Activated CD8-positive, alpha-beta memory T cell treated with anti-CD3 and anti-CD28 coated beads, Interleukin-2, amount 10 ng/mL, durations not matched to agents 7 days and 5 days (primary cell): ENCODE results near the gene TRMU. TPM values are rescaled to one million over a fixed set of nuclear protein-coding genes. Genes with fewer than 3 reads are reported as not detected.

ENCODE experiments used
- ATAC-seq: fragments of 150-1000 bp; cut with Tn5 transposase; one replicate; pipeline ENCODE4 v1.10.0; 2021; ENCODE audit warnings: moderate library complexity
- CTCF ChIA-PET: fragments of 350-600 bp; sonication (Branson Sonifier 250); formaldehyde crosslinking; loops from one replicate; lab custom pipeline; 2021; ENCODE audit warnings: antibody characterized with exemption; lab: Charles Lee
- DNase-seq: peaks from one replicate; pipeline ENCODE4 v3.0.0-alpha.2; 2020
- H3K27ac Mint-ChIP-seq: one replicate; pipeline ENCODE4 v1.8.0; 2021; ENCODE audit warnings: mild to moderate bottlenecking, mixed read lengths
- H3K27me3 Mint-ChIP-seq: one replicate; pipeline ENCODE4 v1.8.0; 2021; ENCODE audit warnings: mixed read lengths
- H3K36me3 Mint-ChIP-seq: one replicate; pipeline ENCODE4 v1.8.0; 2021; ENCODE audit warnings: mild to moderate bottlenecking, mixed read lengths
- H3K4me1 Mint-ChIP-seq: one replicate; pipeline ENCODE4 v1.8.0; 2021; ENCODE audit warnings: mixed read lengths
- H3K4me3 Mint-ChIP-seq: one replicate; pipeline ENCODE4 v1.8.0; 2021; ENCODE audit warnings: mild to moderate bottlenecking, moderate library complexity, mixed read lengths
- H3K9me3 Mint-ChIP-seq: one replicate; pipeline ENCODE4 v1.8.0; 2022; ENCODE audit warnings: low read depth, mixed read lengths
- total RNA-seq, 2 experiments: library from RNA; stranded (reverse); gene quantifications; one replicate each; pipeline ENCODE4 v1.2.3, GENCODE V29; 2021

Gene TRMU
- total RNA-seq, 2 experiments from 2014 or later, result 86.7 to 89.1 TPM

- Mint-ChIP-seq H3K27ac (no peak overlapping the region), H3K4me3 (no peak overlapping the region), H3K9me3 (no peaks in the 10 kb centered on the region), H3K4me1 (no peaks in the 10 kb centered on the region), H3K27me3 (no peaks in the 10 kb centered on the region), H3K36me3 (no peaks in the 10 kb centered on the region)
- CTCF ChIA-PET, result interaction anchor here (1.0 kb wide), 1 partner anchor 10 kb away, joined by 3 read pairs; no protein-coding TSS in a partner anchor
- DNase-seq (no peak), ATAC-seq (no peak)
These were observed 22.4 kb downstream of the TRMU start for GRCh38 chr22:46357711-46358520.

- CTCF ChIA-PET, result interaction anchor here (1.0 kb wide), 1 partner anchor 9 kb away, joined by 3 read pairs; no protein-coding TSS in a partner anchor
- Mint-ChIP-seq H3K27me3 (no peaks in the 10 kb centered on the region), H3K36me3 (no peaks in the 10 kb centered on the region), H3K4me3 (no peak overlapping the region), H3K4me1 (no peaks in the 10 kb centered on the region), H3K9me3 (no peaks in the 10 kb centered on the region), H3K27ac (peak overlapping the region; percentile 59)
- no peak for ATAC-seq
- DNase-seq, result no peak
These were observed 23.3 kb downstream of the TRMU start for GRCh38 chr22:46358766-46359165.

DNA sequence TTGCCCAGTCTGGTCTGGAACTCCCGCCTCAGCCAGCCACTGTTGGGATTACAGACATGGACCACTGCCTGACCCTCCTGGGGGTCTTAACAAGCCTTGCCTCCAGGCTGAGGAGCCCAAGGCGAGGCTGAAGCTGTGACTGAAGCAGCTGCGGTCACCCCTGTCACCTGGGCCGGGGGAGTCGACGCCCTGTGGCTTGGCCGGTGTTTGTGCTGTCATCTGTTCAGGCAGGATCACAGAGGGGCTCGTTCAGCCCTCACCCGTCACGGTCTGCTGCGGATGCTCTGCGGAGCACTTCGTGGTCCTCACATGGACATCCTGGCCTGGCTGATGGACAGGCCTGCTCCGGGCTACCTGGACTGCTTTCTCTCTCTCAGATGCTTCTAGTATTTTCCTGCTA lies 23.8 kb downstream of the TRMU start:
- Mint-ChIP-seq H3K4me1 (no peaks in the 10 kb centered on the region), H3K36me3 (no peaks in the 10 kb centered on the region), H3K27me3 (no peaks in the 10 kb centered on the region), H3K27ac (no peak overlapping the region), H3K4me3 (no peak overlapping the region), H3K9me3 (no peaks in the 10 kb centered on the region)
- ATAC-seq (no peak), DNase-seq (no peak)
- CTCF ChIA-PET, result no interaction called here

- DNase-seq, result no peak
- no peaks in the 10 kb centered on the region for H3K4me1 Mint-ChIP-seq
- no peak for ATAC-seq
- H3K36me3 Mint-ChIP-seq, result no peaks in the 10 kb centered on the region
- CTCF ChIA-PET, result no interaction called here
- H3K27me3 Mint-ChIP-seq, result no peaks in the 10 kb centered on the region
- H3K4me3 Mint-ChIP-seq, result no peak overlapping the region
- H3K27ac Mint-ChIP-seq, result no peak overlapping the region
- H3K9me3 Mint-ChIP-seq, result no peaks in the 10 kb centered on the region
These were observed 24.6 kb downstream of the TRMU start for GRCh38 chr22:46360097-46360496.

DNA sequence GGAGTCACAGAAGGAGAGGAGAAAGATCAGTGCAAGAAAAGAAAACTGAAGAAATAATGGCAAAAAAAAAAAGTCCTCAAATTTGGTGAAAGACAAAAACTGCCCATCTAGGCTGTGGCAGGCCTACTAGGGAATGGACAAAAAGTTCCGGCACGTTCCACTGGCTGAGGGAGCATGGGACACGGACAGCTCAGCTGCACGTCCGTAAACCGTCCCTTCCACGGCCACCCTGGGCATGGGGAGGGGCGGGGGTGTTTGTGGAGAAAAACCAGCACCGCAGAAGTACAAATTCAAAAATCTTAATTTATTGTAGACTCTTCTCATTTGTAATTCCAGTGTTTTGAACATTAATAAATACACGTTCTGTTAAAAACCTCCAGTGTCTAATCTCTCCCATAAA lies 25.4 kb downstream of the TRMU start:
- ATAC-seq (no peak), DNase-seq (no peak)
- no peak overlapping the region for H3K4me3 Mint-ChIP-seq
- CTCF ChIA-PET, result no interaction called here
- H3K4me1 Mint-ChIP-seq, result no peaks in the 10 kb centered on the region
- no peak overlapping the region for H3K27ac Mint-ChIP-seq
- no peaks in the 10 kb centered on the region for H3K36me3 Mint-ChIP-seq
- H3K27me3 Mint-ChIP-seq, result no peaks in the 10 kb centered on the region
- H3K9me3 Mint-ChIP-seq, result no peaks in the 10 kb centered on the region

DNA sequence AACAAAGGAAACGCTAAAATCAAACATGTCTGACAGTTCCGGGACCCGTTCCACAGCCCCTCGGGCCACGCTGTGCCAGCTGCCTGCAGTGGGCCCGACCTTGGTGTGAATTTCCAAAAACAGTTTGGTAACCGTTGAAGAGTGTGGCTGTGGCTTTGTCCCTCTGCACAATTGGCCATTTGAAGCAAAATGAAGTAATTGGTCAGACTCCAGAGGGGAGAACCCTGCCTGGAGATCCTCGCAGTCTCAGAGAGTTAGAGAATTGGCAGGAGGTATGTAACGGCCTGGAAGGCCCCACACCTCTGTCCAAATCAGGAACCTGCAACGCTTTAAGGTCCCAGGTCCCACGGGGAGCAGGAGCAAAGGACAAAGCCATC lies 26.3 kb downstream of the TRMU start:
- CTCF ChIA-PET, result no interaction called here
- H3K4me1 Mint-ChIP-seq, result no peaks in the 10 kb centered on the region
- no peak for ATAC-seq
- H3K27ac Mint-ChIP-seq, result no peak overlapping the region
- no peaks in the 10 kb centered on the region for H3K36me3 Mint-ChIP-seq
- no peaks in the 10 kb centered on the region for H3K27me3 Mint-ChIP-seq
- no peaks in the 10 kb centered on the region for H3K9me3 Mint-ChIP-seq
- no peak for DNase-seq
- no peak overlapping the region for H3K4me3 Mint-ChIP-seq

DNA sequence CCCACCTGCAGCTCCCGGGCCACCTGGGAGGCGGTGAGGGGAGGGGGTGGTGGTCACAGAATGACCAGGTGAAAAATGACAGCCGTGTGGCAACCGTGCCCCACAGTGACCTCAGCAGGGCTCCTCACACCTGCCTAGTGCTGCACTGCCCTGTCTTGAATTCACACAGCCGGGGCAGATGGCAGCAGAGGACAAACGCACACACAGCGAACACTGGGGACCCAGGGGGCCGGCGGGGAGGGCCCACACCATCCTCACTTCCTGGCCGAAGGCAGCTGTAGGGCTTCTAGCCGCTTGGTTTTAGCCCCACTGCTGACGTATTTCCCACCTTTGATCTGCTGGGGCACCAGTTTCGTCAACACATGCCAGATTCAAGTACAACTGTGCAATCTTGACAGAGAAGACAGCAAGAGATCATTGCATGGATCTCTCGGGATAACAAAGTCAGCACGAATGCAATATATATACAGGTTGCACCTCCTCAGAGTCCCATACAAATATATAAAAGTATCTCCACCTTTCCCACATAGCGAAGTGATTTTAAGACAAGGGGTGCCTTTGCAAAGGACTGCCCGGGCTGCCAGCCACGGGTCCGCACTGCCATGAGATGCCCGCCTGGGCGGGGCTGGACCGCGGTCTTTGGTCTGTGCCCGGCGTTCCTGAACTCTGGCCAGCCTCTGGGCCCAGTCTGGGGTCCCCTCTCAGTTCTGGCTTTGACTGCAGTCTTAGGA lies 26.9 kb downstream of the TRMU start:
- CTCF ChIA-PET, result no interaction called here
- ATAC-seq, result no peak
- no peak overlapping the region for H3K27ac Mint-ChIP-seq
- no peaks in the 10 kb centered on the region for H3K27me3 Mint-ChIP-seq
- H3K4me1 Mint-ChIP-seq, result no peaks in the 10 kb centered on the region
- H3K4me3 Mint-ChIP-seq, result no peak overlapping the region
- no peaks in the 10 kb centered on the region for H3K36me3 Mint-ChIP-seq
- DNase-seq, result no peak
- H3K9me3 Mint-ChIP-seq, result no peaks in the 10 kb centered on the region

- H3K4me3 Mint-ChIP-seq, result no peak overlapping the region
- no peak overlapping the region for H3K27ac Mint-ChIP-seq
- CTCF ChIA-PET, result no interaction called here
- H3K4me1 Mint-ChIP-seq, result no peaks in the 10 kb centered on the region
- H3K9me3 Mint-ChIP-seq, result no peaks in the 10 kb centered on the region
- no peaks in the 10 kb centered on the region for H3K36me3 Mint-ChIP-seq
- no peaks in the 10 kb centered on the region for H3K27me3 Mint-ChIP-seq
- DNase-seq, result no peak
- ATAC-seq, result no peak
These were observed 27.5 kb downstream of the TRMU start for GRCh38 chr22:46362934-46363515.

DNA sequence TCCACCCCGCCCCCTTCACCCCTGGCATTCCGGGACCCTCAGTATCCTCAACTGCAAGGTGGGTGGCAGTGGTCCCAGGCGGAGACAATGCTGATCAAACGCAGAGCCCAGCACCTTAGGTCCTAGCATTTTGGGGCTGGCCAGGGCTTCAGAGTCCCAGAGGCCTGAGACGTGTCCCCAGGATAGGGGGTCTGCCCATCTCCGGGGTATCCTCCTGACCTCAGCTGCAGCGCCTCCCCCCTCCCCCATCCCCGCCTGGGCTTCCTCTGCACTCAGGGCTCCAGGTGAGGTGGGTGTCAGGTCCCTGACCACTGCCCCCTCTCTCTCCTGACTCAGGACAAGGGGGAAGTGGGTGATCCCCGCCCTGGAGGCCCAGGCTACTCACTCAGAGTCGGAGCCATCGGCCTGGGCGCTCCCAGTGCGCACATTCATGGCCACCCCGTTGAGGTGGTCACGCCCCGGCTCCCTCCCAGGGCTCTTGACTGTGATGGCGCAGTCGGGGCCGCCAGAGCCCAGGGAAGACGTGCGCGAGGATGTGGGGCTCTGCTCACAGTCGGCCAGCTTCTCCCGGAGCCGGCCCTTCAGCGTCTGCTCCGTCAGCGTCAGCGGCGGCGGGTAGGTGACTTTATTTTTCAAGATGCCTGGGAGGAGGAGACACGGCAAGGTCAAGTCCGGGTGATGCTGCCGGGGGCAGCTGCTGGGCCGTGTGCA lies 28.3 kb downstream of the TRMU start:
- H3K27me3 Mint-ChIP-seq, result no peaks in the 10 kb centered on the region
- H3K36me3 Mint-ChIP-seq, result no peaks in the 10 kb centered on the region
- DNase-seq (no peak), ATAC-seq (no peak)
- H3K27ac Mint-ChIP-seq, result no peak overlapping the region
- no peaks in the 10 kb centered on the region for H3K9me3 Mint-ChIP-seq
- H3K4me3 Mint-ChIP-seq, result no peak overlapping the region
- H3K4me1 Mint-ChIP-seq, result no peaks in the 10 kb centered on the region
- CTCF ChIA-PET, result no interaction called here

- Mint-ChIP-seq H3K4me3 (no peak overlapping the region), H3K4me1 (no peaks in the 10 kb centered on the region), H3K9me3 (no peaks in the 10 kb centered on the region), H3K27ac (no peak overlapping the region), H3K36me3 (no peaks in the 10 kb centered on the region), H3K27me3 (no peaks in the 10 kb centered on the region)
- CTCF ChIA-PET, result no interaction called here
- DNase-seq, result no peak
- ATAC-seq, result no peak
These were observed 29.0 kb downstream of the TRMU start for GRCh38 chr22:46364341-46365165.

DNA sequence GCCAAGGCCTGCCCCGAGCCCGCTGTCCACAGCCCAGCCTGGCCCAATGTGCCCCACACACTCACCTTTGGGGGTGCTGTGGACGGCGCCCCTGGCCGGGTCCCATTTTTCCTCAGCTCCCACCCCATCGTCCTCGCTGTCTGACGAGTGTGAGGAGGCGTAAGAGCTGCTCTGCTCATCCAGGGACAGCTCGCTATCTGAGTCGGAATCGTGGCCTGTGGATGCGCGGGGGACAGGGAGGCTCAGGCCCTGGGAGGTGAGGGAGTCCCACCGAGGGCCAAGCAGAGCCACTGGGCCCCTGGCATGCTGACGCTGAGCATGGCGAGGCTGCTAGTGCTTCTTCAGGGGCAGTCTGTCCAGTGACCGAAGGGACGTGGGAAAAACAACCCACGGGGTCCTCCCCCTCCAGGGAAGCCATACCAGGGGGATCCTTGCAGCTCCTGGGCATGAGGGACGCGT lies 29.7 kb downstream of the TRMU start:
- CTCF ChIA-PET, result no interaction called here
- Mint-ChIP-seq H3K9me3 (no peaks in the 10 kb centered on the region), H3K27ac (no peak overlapping the region), H3K4me1 (peaks cover 3% of the 10 kb centered on the region), H3K27me3 (no peaks in the 10 kb centered on the region), H3K4me3 (no peak overlapping the region), H3K36me3 (no peaks in the 10 kb centered on the region)
- DNase-seq (no peak), ATAC-seq (no peak)

- no peak overlapping the region for H3K4me3 Mint-ChIP-seq
These were observed 30.8 kb downstream of the TRMU start for GRCh38 chr22:46366327-46366731.

More at GRCh38 chr22:46366327-46366731, 30.8 kb downstream of the TRMU start:
- DNase-seq (no peak), ATAC-seq (no peak)
- Mint-ChIP-seq H3K27ac (no peak overlapping the region), H3K27me3 (no peaks in the 10 kb centered on the region), H3K4me1 (peaks cover 6% of the 10 kb centered on the region), H3K36me3 (no peaks in the 10 kb centered on the region), H3K9me3 (no peaks in the 10 kb centered on the region)
- CTCF ChIA-PET, result interaction anchor here (3.6 kb wide), 1 partner anchor 175 kb away, joined by 69 read pairs; no protein-coding TSS in a partner anchor
